Stimulated activated CD4-positive, alpha-beta T cell treated with anti-CD3 and anti-CD28 coated beads, Interleukin-4, amount 100 ng/mL, for 24 hours (primary cell): Measurements from ENCODE around the gene BRAT1.
"Not testable (repeated sequence)": the region's sequence is repeated elsewhere in the genome, so short reads cannot be mapped to it uniquely, and the experiment has no call there.

ENCODE experiments used
- DNase-seq: peaks from one replicate; pipeline ENCODE4 v3.0.0-alpha.2; 2020

Gene BRAT1

DNA sequence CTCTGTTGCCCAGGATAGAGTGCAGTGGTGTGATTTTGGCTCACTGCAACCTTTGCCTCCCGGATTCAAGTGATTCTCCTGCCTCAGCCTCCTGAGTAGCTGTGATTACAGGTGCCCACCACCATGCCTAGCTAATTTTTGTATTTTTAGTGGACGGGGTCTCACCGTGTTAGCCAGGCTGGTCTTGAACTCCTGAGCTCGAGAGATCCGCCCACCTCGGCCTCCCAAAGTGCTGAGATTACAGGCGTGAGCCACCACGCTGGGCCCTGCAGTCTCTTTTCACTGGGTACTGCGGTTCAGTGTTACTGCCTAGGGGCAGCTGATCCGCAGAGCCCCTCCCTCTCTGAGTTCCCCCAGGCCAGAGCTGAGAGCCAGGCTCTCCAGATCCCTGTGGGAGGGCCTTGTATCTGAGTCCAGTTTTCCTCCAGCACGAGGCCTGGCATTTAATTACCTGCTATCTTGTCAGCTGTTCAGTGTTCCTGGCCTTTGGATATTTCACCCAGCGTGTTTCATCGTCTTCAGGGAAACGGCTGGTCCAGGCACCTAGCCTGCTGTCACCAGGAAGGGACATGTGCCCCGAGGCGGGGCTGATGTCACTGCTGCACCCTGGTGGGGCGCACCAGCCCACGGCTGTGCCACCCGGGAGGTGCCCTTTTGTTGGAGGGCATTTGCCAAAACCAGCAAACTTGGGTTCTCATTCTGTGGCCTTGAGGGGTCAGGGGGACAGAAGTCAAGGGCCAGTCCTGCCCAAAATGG is 19.3 kb downstream of the BRAT1 start:
- not testable (repeated sequence) for DNase-seq

DNA sequence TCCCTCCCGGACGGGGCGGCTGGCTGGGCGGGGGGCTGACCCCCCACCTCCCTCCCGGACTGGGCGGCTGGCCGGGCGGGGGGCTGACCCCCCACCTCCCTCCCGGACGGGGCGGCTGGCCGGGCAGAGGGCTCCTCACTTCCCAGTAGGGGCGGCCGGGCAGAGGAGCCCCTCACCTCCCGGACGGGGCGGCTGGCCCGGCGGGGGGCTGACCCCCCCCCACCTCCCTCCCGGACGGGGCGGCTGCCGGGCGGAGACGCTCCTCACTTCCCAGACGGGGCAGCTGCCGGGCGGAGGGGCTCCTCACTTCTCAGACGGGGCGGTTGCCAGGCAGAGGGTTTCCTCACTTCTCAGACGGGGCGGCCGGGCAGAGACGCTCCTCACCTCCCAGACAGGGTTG is 21.1 kb downstream of the BRAT1 start:
- not testable (repeated sequence) for DNase-seq

DNA sequence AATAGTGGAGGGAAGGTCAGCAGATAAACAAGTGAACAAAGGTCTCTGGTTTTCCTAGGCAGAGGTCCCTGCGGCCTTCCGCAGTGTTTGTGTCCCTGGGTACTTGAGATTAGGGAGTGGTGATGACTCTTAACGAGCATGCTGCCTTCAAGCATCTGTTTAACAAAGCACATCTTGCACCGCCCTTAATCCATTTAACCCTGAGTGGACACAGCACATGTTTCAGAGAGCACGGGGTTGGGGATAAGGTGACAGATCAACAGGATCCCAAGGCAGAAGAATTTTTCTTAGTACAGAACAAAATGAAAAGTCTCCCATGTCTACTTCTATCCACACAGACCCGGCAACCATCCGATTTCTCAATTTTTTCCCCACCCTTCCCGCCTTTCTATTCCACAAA is 21.8 kb downstream of the BRAT1 start:
- DNase-seq: not testable (repeated sequence)

GRCh38 chr7:2532816-2533215 is 22.5 kb downstream of the BRAT1 start:
- not testable (repeated sequence) for DNase-seq

- DNase-seq: not testable (repeated sequence)
These were observed 23.0 kb downstream of the BRAT1 start for GRCh38 chr7:2532199-2532772.

- not testable (repeated sequence) for DNase-seq
These were observed 23.6 kb downstream of the BRAT1 start for GRCh38 chr7:2531796-2532110.

GRCh38 chr7:2530994-2531795 is 24.1 kb downstream of the BRAT1 start:
- not testable (repeated sequence) for DNase-seq

- DNase-seq: peak; percentile 60
These were observed 25.0 kb downstream of the BRAT1 start for GRCh38 chr7:2530071-2530987.

DNA sequence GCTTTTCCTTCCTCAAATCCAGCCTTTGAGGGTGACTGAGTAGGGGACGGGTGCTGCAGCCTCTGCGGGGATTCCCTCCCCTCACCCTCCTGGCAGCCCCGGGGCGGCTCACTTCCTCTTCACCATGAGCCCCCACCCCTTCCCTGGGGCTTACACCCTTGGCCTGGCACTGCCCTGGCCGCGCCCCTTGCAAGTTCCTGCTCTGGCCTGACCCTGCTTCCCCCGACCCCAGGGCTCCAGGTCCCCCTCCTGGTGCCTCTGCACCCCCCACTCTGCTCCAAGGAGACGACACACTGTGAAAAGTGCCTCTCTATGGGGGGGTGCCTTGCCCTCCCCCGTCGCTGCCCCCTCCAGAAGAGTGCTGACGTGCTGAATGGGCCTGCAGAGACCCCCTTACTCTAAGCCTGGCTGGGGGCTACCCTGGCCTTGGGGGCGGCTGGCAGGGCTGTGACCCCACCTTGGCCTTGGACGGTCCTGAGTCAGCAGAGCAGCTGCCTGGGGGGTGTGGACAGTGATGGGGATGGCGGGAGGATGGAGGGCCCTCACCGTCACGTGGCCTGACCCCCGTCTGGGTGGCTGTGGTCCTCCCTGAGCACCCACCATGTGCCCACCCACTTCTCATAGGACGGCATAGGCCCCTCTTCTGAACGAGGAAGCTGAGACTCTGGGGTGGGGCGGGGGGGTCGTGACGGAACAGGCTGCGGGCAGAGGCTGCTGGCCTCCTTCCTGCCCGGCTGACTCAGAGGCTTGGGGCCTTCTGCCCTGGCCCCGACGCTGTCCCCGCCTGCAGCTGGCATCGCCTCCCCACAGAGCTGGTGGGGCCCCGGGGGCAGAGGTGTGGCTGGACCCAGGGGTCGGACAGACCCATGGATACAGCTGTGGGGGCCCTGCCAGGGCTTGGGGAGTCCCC is 25.9 kb downstream of the BRAT1 start:
- DNase-seq: peak; percentile 37

DNA sequence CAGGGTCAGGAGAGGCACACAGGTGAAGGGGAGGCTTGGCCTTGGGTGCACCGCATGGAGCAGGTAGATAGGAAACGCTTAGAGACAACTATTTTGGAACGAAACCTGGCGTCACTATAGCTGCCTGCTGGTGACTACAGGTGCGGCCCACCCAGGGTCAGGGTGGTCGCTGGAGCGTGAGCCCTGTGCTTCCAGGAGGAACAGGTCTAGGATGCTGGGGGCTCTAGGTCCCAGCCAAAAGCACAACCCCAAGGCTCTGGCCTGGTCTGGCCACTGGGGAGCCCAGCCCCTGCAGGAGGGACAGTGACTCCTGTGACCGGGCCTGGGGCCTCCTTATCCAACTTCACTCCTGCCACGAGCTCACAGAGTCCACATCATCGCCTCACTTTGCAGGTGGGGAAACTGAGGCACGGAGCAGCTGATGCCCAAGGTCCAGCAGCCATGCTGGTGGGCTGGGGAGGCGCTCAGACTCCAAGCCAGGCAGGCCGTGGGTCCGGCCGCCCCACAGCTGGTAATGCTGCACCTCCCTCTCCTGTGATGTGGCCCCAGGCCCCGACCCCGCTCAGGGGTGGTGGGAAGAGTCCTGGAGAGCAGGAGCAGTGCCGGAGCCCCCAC is 26.7 kb downstream of the BRAT1 start:
- no peak for DNase-seq

GRCh38 chr7:2527505-2528467 is 27.5 kb downstream of the BRAT1 start:
- DNase-seq: peak; percentile 62

DNA sequence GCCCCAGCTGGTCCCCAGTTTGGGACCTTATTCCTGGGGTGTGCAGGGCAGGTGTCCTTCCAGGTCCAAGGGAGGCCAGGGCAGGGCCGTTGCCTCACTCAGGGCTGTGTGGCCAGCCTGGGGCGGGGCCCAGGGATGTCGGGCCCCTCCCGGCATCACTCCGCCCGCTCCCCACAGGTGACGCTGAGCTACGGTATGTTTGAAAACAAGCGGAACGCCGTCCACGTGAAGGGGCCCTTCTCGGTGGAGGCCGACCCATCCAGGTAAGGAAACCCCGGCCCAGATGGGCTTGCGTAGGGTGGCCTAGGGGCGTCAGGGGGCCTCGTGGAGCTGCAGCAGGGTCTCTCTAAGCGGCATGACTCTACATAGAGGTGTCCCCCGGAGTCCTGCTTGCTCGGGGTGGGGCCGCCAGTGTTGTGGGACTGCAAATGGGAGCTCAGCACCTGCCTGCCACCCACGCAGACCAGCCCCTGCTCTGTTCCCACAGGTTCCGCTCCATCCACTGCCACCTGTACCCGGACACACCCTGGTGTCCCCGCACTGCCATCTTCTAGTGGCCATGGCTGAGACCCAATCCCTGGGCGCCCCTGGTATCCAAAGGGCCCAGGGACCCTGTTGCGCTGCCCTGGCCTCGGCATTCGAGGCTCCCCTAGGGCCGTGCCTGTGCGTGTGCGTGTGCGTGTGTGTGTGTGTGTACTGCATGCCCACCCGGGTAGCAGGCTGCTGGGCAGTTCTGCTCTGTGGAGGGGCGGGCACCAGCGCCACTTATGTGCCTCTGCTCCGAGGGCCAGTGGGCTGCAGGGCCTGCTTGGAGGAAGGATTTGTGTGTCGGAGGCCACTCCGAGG is 28.4 kb downstream of the BRAT1 start:
- DNase-seq: no peak

DNA sequence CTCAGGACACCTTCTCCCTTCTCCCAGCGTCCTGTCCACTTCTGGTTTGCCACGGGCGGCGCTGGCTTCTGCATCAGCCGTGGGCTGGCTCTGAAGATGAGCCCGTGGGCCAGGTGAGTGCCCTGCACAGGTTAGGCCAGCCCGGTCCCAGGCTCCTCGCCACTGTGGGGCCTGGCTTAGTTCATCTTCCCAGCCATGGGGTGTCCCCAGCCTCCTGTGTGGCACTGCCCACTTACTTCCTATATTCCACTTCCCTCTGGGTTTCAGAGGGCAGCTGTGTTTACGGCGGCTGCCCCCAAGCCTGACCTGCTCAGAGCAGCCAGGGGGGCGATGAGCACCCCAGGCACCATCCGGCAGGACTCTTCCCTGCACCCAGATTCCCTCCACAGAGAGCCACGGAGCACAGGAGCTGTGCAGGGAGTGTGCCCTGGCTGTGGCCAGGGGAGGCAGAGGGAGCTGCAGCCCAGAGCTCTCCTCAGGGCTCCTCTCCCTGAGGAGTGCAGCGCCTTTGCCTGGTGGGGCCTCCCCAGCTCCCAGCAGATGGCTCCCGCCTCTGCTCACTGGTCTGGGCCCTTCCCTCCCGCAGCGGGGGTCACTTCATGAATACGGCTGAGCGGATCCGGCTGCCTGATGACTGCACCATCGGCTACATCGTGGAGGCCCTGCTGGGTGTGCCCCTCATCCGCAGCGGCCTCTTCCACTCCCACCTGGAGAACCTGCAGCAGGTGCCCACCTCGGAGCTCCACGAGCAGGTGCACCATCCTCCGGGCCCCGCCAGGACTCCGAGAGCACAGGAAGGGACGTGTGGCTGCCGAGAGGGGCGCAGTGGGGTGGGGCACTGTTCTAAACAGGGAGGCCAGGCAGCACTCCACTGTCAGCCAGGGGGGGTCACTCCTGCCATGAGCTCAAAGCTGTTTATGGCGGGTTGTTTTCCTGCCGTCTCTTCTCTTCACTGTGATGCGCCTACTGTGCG is 29.4 kb downstream of the BRAT1 start:
- DNase-seq: no peak

DNA sequence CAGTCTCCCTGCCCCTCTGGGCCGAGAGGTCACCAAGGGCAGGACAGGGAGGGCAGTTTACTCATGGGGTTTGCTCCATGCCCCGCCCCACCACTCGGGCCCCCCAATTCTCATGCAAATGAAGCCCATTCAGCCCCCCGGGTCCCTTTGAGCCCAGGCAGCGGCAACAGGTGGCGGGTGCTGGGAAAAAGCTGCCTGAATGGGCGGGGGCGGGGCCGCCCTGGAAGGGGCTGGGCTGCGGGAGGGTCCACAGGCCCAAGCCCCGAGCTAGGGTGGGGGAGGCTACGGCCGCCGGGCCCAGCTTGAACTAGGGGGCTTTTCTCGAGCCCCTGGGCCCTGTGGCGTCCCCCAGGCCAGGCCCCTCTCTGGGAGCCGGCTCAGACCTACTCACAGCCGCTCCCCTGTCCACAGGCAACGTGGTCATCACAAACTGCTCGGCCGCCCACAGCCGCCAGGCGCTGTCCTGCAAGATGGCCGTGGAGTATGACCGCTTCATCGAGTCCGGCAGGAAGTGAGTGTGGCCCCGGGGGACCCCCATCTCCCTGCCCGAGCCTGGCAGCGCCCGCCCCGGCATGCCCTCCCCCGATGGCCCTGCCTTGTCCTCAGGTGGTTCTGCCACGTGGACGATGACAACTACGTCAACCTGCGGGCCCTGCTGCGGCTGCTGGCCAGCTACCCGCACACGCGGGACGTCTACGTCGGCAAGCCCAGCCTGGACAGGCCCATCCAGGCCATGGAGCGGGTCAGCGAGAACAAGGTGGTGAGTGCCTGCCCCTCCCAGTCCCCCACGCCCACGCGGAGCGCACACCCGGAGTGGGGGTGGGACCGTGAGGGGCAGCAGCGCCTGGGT is 30.3 kb downstream of the BRAT1 start:
- DNase-seq: no peak

DNA sequence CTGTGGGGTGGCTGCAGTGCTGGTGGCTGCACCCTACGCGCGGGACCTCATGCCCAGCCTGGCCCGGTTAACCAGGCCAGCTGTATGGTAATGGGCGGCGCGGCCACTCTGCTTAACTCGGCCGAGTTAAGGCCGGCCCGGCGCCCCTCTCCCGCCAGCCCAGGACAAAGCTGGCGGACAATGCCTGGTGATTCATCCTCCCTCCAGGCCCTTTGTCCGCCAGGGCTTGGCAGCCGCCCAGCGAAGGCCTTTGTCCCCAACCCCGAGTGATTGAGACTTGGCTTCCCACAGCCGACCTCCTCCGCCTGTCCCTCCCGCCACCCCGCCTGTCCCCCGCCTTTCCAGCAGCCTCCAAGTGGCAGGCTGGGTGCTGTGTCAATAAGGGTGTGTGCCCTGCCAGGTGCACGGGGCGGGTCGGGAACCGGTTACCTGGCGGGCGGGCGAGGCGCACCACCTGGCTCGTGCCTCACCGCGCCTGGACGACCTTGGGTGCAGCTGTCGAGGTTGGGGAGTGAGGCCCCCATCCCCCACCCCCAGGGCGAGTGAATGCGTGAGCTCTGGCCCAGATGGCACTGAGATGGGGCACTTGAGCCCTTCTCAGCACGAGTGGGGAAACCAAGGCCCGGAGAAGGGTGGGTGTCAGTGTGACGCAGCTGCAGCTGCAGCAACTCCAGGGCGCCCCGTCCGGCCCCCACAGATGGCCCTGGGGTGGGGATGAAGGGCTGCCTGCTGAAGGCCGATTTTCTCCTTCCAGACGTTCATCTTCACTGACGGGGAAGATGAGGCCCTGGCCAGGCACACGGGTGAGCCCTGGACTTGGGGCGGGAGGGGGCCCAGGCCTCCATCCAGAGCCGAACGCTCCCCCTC is 31.1 kb downstream of the BRAT1 start:
- DNase-seq: no peak

DNA sequence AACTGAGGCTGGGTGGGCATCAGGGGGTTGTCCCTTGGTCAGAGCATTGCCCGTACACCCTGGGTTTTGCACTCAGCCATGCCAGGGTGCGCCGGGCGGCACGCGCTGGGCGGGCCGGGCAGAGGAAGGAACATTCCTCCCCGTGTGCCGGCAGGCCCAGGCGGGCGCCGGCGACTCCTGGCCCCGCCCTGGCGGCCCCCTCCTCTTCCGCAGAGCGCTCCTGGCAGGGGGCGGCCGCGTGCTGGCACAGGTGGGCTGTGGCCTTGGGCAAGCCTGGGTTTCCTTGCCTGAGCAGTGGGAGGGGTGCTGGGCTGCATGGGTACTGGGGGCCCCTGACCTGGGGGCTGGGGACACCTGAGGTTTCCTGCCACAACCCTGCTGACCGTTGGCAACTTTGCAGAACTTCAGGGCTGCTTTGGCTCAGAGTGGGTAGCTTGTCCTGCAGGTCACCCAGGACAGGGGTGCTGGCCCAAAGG is 31.8 kb downstream of the BRAT1 start:
- DNase-seq: no peak
